ENCODE data around the gene VWA8. TPM values are rescaled to one million over a fixed set of nuclear protein-coding genes. Genes with fewer than 3 reads are reported as not detected.
"Not testable (repeated sequence)": the region's sequence is repeated elsewhere in the genome, so short reads cannot be mapped to it uniquely, and the experiment has no call there.

VWA8 gene
- total RNA-seq, 2 experiments from 2014 or later, result 15.7 to 16.9 TPM

GRCh38 chr13:41666644-41667043 lies 294.3 kb downstream of the VWA8 start:
- POLR2A ChIA-PET, result no interaction called here
- ATAC-seq (no peak), DNase-seq (no peak)
- CTCF ChIA-PET, result interaction anchor here (0.9 to 3.8 kb wide), 3 partner anchors 11 to 445 kb away, joined by 3 to 52 read pairs (median 3); no protein-coding TSS in a partner anchor
- Mint-ChIP-seq H3K4me3 (no peak overlapping the region), H3K4me1 (ENCODE audit: low read depth) (no peaks in the 10 kb centered on the region), H3K27ac (no peak overlapping the region), H3K36me3 (ENCODE audit: low read depth) (no peaks in the 10 kb centered on the region), H3K27me3 (ENCODE audit: low read depth) (no peaks in the 10 kb centered on the region), H3K9me3 (ENCODE audit: insufficient read depth) (no peaks in the 10 kb centered on the region)

DNA sequence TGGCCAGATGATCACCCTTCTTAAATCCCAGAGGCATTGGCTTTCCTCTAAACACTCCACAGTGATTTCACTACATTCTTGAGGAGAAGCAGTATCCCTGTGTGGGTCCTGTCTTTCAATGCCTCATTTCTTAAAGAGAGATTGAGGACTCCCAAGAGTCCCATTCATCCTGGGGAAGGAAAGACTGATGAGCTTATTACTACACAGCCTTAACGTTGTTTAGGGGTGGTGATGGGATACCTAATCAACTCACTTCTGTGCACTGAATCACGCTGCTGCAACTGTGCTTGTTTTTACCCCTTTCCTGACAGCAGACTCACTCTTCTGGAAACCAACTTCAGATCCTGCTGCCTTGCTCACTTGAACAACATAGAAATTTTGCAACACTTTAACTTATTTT lies 300.5 kb downstream of the VWA8 start:
- no peak overlapping the region for H3K4me3 Mint-ChIP-seq
- no peaks in the 10 kb centered on the region for H3K4me1 Mint-ChIP-seq (ENCODE audit: low read depth)
- ATAC-seq (no peak), DNase-seq (no peak)
- no peak overlapping the region for H3K27ac Mint-ChIP-seq
- ChIA-PET POLR2A (no interaction called here), CTCF (no interaction called here)
- no peaks in the 10 kb centered on the region for H3K27me3 Mint-ChIP-seq (ENCODE audit: low read depth)
- no peaks in the 10 kb centered on the region for H3K36me3 Mint-ChIP-seq (ENCODE audit: low read depth)
- H3K9me3 Mint-ChIP-seq (ENCODE audit: insufficient read depth), result no peaks in the 10 kb centered on the region

- ChIA-PET POLR2A (no interaction called here), CTCF (interaction anchor here (1.1 to 4.8 kb wide), 3 partner anchors 10 to 200 kb away, joined by 3 to 23 read pairs (median 6); no protein-coding TSS in a partner anchor)
- H3K27me3 Mint-ChIP-seq (ENCODE audit: low read depth), result no peaks in the 10 kb centered on the region
- no peak overlapping the region for H3K27ac Mint-ChIP-seq
- H3K9me3 Mint-ChIP-seq (ENCODE audit: insufficient read depth), result no peaks in the 10 kb centered on the region
- DNase-seq (no peak), ATAC-seq (no peak)
- H3K4me1 Mint-ChIP-seq (ENCODE audit: low read depth), result peaks cover 3% of the 10 kb centered on the region
- no peaks in the 10 kb centered on the region for H3K36me3 Mint-ChIP-seq (ENCODE audit: low read depth)
- no peak overlapping the region for H3K4me3 Mint-ChIP-seq
Measured at GRCh38 chr13:41658057-41658661, 302.8 kb downstream of the VWA8 start.

DNA sequence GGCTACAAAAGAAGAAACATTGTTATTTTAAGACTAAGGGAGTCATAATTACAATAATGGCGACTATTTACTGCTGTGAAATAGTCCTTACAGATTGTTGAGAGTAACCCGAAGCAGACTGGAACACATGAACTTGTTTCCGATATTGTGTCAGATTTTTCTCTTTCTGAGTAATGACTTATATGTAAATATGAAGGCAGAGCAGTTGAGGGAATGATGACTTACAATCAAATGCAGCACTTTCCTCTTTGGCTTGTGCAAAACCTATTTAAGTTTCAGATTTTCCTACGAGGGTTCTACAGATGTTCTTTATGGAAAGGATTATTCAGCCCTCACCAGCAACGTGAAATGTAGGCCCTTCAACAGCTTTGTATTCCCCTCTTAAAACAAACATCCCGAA lies 304.9 kb downstream of the VWA8 start:
- ATAC-seq, result no peak

GRCh38 chr13:41654796-41655195 lies 306.1 kb downstream of the VWA8 start:
- no peak for DNase-seq
- CTCF ChIA-PET, result interaction anchor here (7.9 kb wide), 1 partner anchor 197 kb away, joined by 104 read pairs; the partner anchor contains the start of gene RGCC
- Mint-ChIP-seq H3K27ac (no peak overlapping the region), H3K4me3 (no peak overlapping the region), H3K36me3 (ENCODE audit: low read depth) (no peaks in the 10 kb centered on the region), H3K9me3 (ENCODE audit: insufficient read depth) (no peaks in the 10 kb centered on the region), H3K4me1 (ENCODE audit: low read depth) (peaks cover 3% of the 10 kb centered on the region), H3K27me3 (ENCODE audit: low read depth) (no peaks in the 10 kb centered on the region)
- POLR2A ChIA-PET, result no interaction called here
- no peak for ATAC-seq

More for the DNA sequence above, 304.9 kb downstream of the VWA8 start:
- Mint-ChIP-seq H3K4me1 (ENCODE audit: low read depth) (peaks cover 3% of the 10 kb centered on the region), H3K9me3 (ENCODE audit: insufficient read depth) (no peaks in the 10 kb centered on the region), H3K27ac (no peak overlapping the region), H3K27me3 (ENCODE audit: low read depth) (no peaks in the 10 kb centered on the region), H3K4me3 (no peak overlapping the region), H3K36me3 (ENCODE audit: low read depth) (no peaks in the 10 kb centered on the region)
- POLR2A ChIA-PET, result no interaction called here
- CTCF ChIA-PET, result interaction anchor here (0.9 to 4.8 kb wide), 2 partner anchors 13 to 197 kb away, joined by 3 to 23 read pairs; no protein-coding TSS in a partner anchor
- no peak for DNase-seq

DNA sequence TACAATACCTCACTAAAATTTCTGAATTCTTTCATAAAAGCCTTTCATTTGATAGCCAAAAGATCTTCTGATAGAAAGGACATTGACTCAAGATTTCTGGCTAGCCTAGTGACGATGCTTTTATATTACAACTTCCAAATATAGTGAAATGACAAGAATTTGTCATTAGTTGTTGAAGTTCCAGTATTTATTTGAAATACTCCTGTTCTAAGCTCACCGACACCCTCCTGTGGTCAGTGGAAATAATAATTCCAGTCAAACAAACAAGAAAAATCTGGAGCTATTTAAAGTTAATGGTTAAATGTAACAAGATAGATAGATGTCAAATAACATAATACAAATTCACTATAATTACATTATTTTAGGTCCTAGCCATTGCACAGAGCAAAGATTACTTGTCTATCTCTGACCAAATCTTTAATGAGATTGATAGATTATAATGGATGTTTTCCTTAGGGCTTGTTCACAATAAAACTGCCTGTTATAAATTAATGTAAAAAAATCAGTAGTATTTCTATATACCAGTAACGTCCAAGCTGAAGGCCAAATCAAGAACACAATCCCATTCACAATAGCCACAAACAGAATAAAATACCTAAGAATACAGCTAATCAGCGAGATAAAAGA lies 308.1 kb downstream of the VWA8 start:
- Mint-ChIP-seq H3K9me3 (ENCODE audit: insufficient read depth) (no peaks in the 10 kb centered on the region), H3K4me3 (no peak overlapping the region), H3K27me3 (ENCODE audit: low read depth) (no peaks in the 10 kb centered on the region), H3K27ac (no peak overlapping the region), H3K36me3 (ENCODE audit: low read depth) (no peaks in the 10 kb centered on the region), H3K4me1 (ENCODE audit: low read depth) (peaks cover 3% of the 10 kb centered on the region)
- no peak for ATAC-seq
- ChIA-PET POLR2A (no interaction called here), CTCF (interaction anchor here (0.6 to 7.9 kb wide), 29 partner anchors 9 to 472 kb away, joined by 3 to 104 read pairs (median 4); partner anchors contain the start of gene RGCC)
- DNase-seq, result peak; percentile 52

DNA sequence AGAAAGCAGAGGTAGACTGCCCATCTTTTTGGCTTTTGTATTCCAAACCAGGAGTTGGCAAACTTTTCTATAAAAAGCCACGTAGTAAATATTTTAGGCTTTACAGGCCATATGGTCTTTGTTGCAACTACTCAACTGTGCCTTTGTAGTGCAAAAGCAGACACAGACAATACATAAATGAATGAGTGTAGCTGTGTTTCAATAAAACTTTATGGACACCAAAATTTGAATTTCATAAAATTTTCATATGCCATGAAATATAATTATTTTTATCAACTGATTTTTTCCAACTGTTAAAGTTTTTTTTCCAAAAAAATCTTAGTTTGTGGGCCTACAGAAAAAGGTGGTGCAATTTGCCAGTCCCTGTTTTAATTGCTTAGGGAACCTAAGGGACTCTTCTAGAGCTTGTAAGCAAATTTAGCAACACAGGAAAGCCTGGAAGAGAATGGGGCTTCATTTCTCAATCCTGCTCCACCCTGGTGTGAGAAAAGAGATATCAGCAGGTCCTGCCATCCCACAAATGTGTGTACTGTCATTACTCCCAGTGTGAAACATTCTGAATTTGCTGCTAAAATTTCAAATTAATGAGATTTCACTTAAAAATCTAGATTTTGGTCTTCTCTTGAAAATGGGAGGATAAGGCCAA lies 309.4 kb downstream of the VWA8 start:
- DNase-seq, result no peak
- ATAC-seq, result no peak
- POLR2A ChIA-PET, result no interaction called here
- CTCF ChIA-PET, result interaction anchor here (1.8 to 7.9 kb wide), 4 partner anchors 17 to 265 kb away, joined by 5 to 104 read pairs (median 12); partner anchors contain the start of gene RGCC
- Mint-ChIP-seq H3K4me3 (no peak overlapping the region), H3K36me3 (ENCODE audit: low read depth) (no peaks in the 10 kb centered on the region), H3K4me1 (ENCODE audit: low read depth) (peaks cover 3% of the 10 kb centered on the region), H3K9me3 (ENCODE audit: insufficient read depth) (no peaks in the 10 kb centered on the region), H3K27ac (no peak overlapping the region), H3K27me3 (ENCODE audit: low read depth) (no peaks in the 10 kb centered on the region)

DNA sequence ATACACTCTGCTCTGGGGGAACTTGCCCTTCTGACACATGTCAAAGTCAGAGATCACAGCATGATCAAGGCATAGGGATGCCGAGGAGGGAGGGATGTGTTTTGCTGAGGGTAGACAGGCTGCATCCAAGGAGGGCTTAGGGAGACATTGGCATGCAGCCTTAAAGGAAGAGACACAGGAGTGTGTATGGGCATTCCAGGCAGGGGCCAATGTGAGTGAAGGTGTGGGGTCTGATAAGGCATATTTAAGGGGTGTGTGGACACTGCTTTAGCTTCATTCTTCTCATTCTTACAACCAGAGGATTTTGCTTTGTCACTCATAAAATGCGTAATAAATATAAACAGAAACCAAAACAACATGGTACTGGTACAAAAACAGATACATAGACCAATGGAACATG lies 310.2 kb downstream of the VWA8 start:
- POLR2A ChIA-PET, result interaction anchor here (0.6 kb wide), 1 partner anchor 192 kb away, joined by 3 read pairs; no protein-coding TSS in a partner anchor

GRCh38 chr13:41649659-41650058 lies 311.2 kb downstream of the VWA8 start:
- no peak overlapping the region for H3K4me3 Mint-ChIP-seq
- no peaks in the 10 kb centered on the region for H3K36me3 Mint-ChIP-seq (ENCODE audit: low read depth)
- H3K27ac Mint-ChIP-seq, result no peak overlapping the region
- H3K27me3 Mint-ChIP-seq (ENCODE audit: low read depth), result no peaks in the 10 kb centered on the region
- ATAC-seq (no peak), DNase-seq (no peak)
- H3K4me1 Mint-ChIP-seq (ENCODE audit: low read depth), result peaks cover 1% of the 10 kb centered on the region
- ChIA-PET CTCF (interaction anchor here (1.0 to 7.9 kb wide), 2 partner anchors 19 to 191 kb away, joined by 5 to 104 read pairs; partner anchors contain the start of gene RGCC), POLR2A (no interaction called here)
- H3K9me3 Mint-ChIP-seq (ENCODE audit: insufficient read depth), result no peaks in the 10 kb centered on the region

More for the DNA sequence above, 310.2 kb downstream of the VWA8 start:
- Mint-ChIP-seq H3K4me3 (no peak overlapping the region), H3K36me3 (ENCODE audit: low read depth) (no peaks in the 10 kb centered on the region), H3K27ac (no peak overlapping the region), H3K27me3 (ENCODE audit: low read depth) (no peaks in the 10 kb centered on the region), H3K9me3 (ENCODE audit: insufficient read depth) (no peaks in the 10 kb centered on the region), H3K4me1 (ENCODE audit: low read depth) (peaks cover 3% of the 10 kb centered on the region)
- DNase-seq (no peak), ATAC-seq (no peak)
- CTCF ChIA-PET, result interaction anchor here (0.7 to 7.9 kb wide), 3 partner anchors 18 to 460 kb away, joined by 3 to 104 read pairs (median 5); partner anchors contain the start of gene RGCC

DNA sequence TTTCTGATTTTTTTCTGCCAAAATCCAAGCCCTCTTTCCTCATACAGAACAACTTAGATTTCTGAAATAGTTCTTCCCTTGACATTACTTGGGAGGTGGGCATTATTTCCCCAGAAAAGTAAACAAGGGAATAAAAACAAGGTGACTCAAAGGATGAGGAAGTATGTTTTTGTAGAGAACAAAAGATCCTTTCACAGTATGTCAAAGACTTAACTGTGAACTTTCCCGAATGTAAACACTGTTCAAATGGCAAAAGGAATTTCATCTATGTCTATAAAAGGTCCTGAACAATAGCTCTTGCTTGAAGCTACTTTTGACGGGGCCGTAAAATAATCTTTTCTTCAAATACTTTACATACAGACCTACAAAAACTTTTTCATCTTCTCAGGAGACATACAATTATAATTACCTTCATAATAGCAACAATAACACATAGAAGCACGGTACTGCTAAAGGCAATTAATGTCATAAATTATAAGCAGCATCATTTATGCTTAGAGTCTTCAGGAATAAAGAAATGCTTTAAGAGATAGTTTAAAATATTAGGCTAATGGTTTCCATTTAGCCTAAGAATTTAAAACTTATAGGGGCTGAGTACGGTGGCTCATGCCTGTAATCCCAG lies 312.5 kb downstream of the VWA8 start:
- Mint-ChIP-seq H3K4me1 (ENCODE audit: low read depth) (no peaks in the 10 kb centered on the region), H3K36me3 (ENCODE audit: low read depth) (no peaks in the 10 kb centered on the region)
- POLR2A ChIA-PET, result no interaction called here

GRCh38 chr13:41647699-41648313 lies 313.1 kb downstream of the VWA8 start:
- H3K9me3 Mint-ChIP-seq (ENCODE audit: insufficient read depth); ATAC-seq; H3K36me3 Mint-ChIP-seq (ENCODE audit: low read depth); POLR2A ChIA-PET; H3K27ac Mint-ChIP-seq; DNase-seq; H3K4me1 Mint-ChIP-seq (ENCODE audit: low read depth); H3K27me3 Mint-ChIP-seq (ENCODE audit: low read depth); H3K4me3 Mint-ChIP-seq: not testable (repeated sequence)
- CTCF ChIA-PET, result interaction anchor here (0.6 to 7.9 kb wide), 3 partner anchors 24 to 219 kb away, joined by 3 to 104 read pairs (median 3); partner anchors contain the start of gene RGCC

More for the DNA sequence above, 312.5 kb downstream of the VWA8 start:
- Mint-ChIP-seq H3K27me3 (ENCODE audit: low read depth) (no peaks in the 10 kb centered on the region), H3K27ac (no peak overlapping the region), H3K4me3 (no peak overlapping the region), H3K9me3 (ENCODE audit: insufficient read depth) (no peaks in the 10 kb centered on the region)
- ATAC-seq (no peak), DNase-seq (no peak)
- CTCF ChIA-PET, result interaction anchor here (1.3 to 7.9 kb wide), 2 partner anchors 190 to 220 kb away, joined by 3 to 104 read pairs; partner anchors contain the start of gene RGCC

Data from activated CD8-positive, alpha-beta T cell treated with anti-CD3 and anti-CD28 coated beads, Interleukin-2, amount 10 ng/mL, durations not matched to agents 7 days and 5 days (primary cell).